Prostate gland (tissue), 2 donors: ENCODE results near the gene COPS7A. TPM values are rescaled to one million over a fixed set of nuclear protein-coding genes. Genes with fewer than 3 reads are reported as not detected.

Experiments used
- DNase-seq: peaks from one replicate; pipeline ENCODE4 v3.0.0-alpha.2; 2019; ENCODE audit warnings: low spot score
- H3K27ac ChIP-seq, 2 donors: fragments of 200-600 bp; sonication (generic); 2 replicates each; pipeline ENCODE4 v1.5.1; 2017 to 2019
- H3K27me3 ChIP-seq: fragments of 200-600 bp; sonication (generic); replicated peaks from 2 replicates; pipeline ENCODE4 v1.5.1; 2019; ENCODE audit not compliant: insufficient read depth
- H3K36me3 ChIP-seq, 2 donors: fragments of 200-600 bp; sonication (generic); 1 replicate in 1 of 2; 2 replicates in 1 of 2; pipeline versions ENCODE4 v1.5.1 to v1.8.1; 2017 to 2019
- H3K4me1 ChIP-seq: fragments of 200-600 bp; sonication (generic); replicated peaks from 2 replicates; pipeline ENCODE4 v1.5.1; 2019
- H3K4me3 ChIP-seq, 2 donors: fragments of 200-600 bp; sonication (generic); 2 replicates each; pipeline ENCODE4 v1.5.1; 2017 to 2019
- H3K9me3 ChIP-seq: fragments of 200-600 bp; sonication (generic); 2 replicates; pipeline ENCODE4 v1.5.1; 2017
- POLR2A ChIP-seq: fragments of 450-650 bp; IDR thresholded peaks from one replicate; pipeline ENCODE4 v1.6.1; 2016; ENCODE audit warnings: antibody characterized with exemption, mild to moderate bottlenecking
- POLR2AphosphoS5 ChIP-seq: sonication (generic); formaldehyde crosslinking; IDR thresholded peaks from one replicate; pipeline ENCODE4 v1.6.1; 2017; ENCODE audit warnings: antibody characterized with exemption
- WGBS: methylation state at CpG from one replicate; pipeline ENCODE4 v1.1.5; 2018; 5-methylcytosine and 5-hydroxymethylcytosine counted together
- intact Hi-C: fragments of 100-400 bp; cut with DNase I; formaldehyde crosslinking; loops from one replicate; pipeline ENCODE4 v1.14.2; 2022
- total RNA-seq, 2 donors: library from RNA; depleted of rRNA; stranded (reverse); fragments of >200 nt; gene quantifications; one replicate each; pipeline ENCODE4 v1.1.0, GENCODE V29; 2016
- TF ChIP-seq, protein P1 (sequence below), 4 experiments: fragments of 200-600 bp in 2 of 4; fragments of 450-650 bp in 2 of 4; sonication (generic) in 2 of 4; IDR thresholded peaks; 1 replicate in 3 of 4; 2 replicates in 1 of 4; pipeline ENCODE4 v1.5.1; 2016 to 2019; ENCODE audit warnings: antibody characterized with exemption in 4 of 4, mild to moderate bottlenecking in 2 of 4, moderate library complexity in 2 of 4

COPS7A gene
- total RNA-seq, 2 donors from 2014 or later, result 92.0 to 92.6 TPM

DNA sequence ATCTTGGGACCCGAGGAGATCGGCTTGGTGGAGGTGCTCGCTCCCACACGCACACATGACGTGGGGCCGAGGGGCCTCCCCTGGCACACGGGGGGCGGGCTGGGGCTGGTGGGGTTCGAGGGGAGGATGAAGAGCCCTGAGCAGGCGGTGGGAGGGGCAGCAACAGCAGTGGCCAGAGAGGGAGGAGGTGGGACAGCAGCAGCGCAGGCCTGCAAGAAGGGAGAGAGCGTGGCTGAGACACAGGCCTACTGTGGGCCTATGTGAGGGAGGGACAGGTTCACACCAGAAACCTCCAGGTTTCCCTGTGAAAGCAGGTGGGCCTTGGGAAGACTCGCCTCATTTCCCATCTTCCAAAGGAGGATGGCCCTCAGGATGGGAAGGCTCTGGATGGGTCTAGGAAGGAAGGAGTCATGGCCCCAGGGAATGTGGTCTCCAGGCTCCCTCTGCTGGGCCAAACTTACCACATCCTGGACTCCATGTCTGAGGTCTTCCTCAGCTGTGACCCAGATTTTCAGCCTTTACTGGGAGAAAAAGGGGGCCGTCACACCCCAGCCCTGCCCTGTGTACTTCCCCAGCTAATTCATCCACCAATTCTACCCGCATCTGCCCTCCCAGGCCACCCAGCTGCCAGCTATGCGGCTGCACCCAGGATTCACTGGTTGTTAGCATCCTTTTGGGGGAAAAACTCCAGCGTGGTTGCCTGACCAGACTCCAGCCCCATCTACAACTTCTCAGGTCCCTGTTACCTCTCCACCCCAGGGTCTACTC, 26.1 kb upstream of the COPS7A start:
- Histone ChIP-seq H3K36me3 (no peaks in the 10 kb centered on the region), H3K9me3 (no peaks in the 10 kb centered on the region), H3K4me1 (no peaks in the 10 kb centered on the region), H3K27ac (no peak overlapping the region), H3K4me3 (no peak overlapping the region), H3K27me3 (peaks cover 21% of the 10 kb centered on the region)
- DNase-seq, result no peak
- TF ChIP-seq, protein P1, sequence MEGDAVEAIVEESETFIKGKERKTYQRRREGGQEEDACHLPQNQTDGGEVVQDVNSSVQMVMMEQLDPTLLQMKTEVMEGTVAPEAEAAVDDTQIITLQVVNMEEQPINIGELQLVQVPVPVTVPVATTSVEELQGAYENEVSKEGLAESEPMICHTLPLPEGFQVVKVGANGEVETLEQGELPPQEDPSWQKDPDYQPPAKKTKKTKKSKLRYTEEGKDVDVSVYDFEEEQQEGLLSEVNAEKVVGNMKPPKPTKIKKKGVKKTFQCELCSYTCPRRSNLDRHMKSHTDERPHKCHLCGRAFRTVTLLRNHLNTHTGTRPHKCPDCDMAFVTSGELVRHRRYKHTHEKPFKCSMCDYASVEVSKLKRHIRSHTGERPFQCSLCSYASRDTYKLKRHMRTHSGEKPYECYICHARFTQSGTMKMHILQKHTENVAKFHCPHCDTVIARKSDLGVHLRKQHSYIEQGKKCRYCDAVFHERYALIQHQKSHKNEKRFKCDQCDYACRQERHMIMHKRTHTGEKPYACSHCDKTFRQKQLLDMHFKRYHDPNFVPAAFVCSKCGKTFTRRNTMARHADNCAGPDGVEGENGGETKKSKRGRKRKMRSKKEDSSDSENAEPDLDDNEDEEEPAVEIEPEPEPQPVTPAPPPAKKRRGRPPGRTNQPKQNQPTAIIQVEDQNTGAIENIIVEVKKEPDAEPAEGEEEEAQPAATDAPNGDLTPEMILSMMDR (IDR thresholded peaks at IDR 0.05), result peak in 2 of 4 experiments; percentile 17 to 40
- TF ChIP-seq POLR2A, result no peak
- intact Hi-C loops, result no loop called here
- 74% methylated on average over 17 of the region's 17 CpGs for WGBS

DNA sequence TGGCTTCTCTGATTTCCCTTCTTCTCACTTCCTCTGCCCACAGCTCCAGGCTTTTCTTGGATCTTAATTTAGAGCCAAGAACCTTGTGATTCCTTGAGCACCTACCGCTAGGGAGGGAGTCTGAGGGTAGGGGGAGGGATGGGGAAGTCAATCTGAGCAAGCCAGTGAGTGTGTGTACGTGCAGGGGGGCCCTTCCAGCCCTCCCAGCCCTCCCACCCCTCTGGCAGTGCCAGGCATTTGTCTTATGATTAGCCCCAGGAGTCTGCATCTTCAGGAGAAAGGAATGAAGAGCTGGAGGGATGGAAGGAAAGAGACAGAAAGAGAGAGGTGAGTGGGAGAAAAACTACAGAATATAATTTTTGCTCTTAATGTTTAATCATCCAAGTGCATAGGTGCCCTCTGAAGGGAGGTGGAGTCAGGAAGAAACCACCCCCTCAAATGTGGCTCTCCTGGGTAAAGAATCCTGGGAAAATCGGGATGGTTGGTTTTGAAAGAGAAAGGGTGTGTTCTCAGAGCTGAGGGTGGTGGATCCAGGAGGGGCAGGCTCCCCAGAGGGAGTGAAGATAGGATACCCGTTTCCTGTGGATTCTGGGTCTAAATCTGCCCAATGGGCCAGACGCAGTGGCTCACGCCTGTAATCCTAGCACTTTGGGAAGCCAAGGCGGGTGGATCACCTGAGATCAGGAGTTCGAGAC, 25.3 kb upstream of the COPS7A start:
- WGBS, result 68% methylated on average over 8 of the region's 8 CpGs
- no peak for DNase-seq
- Histone ChIP-seq H3K27ac (no peak overlapping the region), H3K9me3 (no peaks in the 10 kb centered on the region), H3K4me3 (no peak overlapping the region), H3K36me3 (no peaks in the 10 kb centered on the region), H3K27me3 (peaks cover 21% of the 10 kb centered on the region), H3K4me1 (no peaks in the 10 kb centered on the region)
- TF ChIP-seq POLR2A, result no peak
- no peak for TF ChIP-seq POLR2AphosphoS5
- TF ChIP-seq, protein P1 (IDR thresholded peaks at IDR 0.05), result no peak
- intact Hi-C loops, result no loop called here

DNA sequence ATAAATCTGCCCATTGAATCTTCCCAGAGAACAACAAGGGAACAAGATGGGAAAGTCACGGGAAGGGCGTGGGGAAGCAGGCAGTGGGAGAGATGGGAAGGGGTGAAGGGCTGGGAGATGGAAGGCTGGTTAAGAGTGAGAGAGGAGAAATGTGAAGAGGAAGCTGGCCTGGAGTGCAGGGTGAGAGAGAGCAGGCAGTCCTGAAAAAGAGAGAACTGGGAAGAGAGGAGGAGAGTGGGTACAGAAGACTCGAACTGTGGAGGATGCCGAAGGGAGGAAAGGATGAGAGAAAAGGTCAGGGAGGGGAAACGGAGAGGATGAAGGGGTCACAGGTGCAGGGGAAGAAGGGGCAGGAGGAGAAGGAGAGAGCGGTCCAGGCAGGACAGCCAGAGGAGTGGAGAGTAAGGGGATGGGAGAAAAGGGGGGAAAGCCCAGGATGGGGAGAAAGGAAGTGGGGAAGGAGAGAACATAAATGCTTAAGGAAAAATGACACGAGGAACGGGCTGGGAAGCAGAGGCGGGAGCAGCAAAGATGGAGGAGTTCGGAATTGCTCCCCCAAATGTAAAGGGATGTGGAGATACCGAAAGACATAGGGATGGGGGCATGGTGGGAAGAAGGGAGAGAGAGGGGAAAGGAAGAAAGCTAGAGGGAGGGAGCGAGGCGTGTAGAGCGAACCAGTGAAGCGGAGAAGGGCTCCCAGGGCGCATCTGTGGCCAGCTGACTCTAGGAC, 24.4 kb upstream of the COPS7A start:
- no peak overlapping the region for H3K27ac ChIP-seq
- H3K4me3 ChIP-seq, result peak overlapping the region in 1 of 2 donors; percentile 33
- intact Hi-C loops, result no loop called here
- no peaks in the 10 kb centered on the region for H3K9me3 ChIP-seq
- H3K4me1 ChIP-seq, result no peaks in the 10 kb centered on the region
- WGBS, result 19% methylated on average over 16 of the region's 16 CpGs
- no peak for DNase-seq
- H3K36me3 ChIP-seq, result no peaks in the 10 kb centered on the region
- no peak for TF ChIP-seq POLR2AphosphoS5
- no peak for TF ChIP-seq POLR2A
- TF ChIP-seq, protein P1 (IDR thresholded peaks at IDR 0.05), result no peak
- peaks cover 23% of the 10 kb centered on the region for H3K27me3 ChIP-seq

DNA sequence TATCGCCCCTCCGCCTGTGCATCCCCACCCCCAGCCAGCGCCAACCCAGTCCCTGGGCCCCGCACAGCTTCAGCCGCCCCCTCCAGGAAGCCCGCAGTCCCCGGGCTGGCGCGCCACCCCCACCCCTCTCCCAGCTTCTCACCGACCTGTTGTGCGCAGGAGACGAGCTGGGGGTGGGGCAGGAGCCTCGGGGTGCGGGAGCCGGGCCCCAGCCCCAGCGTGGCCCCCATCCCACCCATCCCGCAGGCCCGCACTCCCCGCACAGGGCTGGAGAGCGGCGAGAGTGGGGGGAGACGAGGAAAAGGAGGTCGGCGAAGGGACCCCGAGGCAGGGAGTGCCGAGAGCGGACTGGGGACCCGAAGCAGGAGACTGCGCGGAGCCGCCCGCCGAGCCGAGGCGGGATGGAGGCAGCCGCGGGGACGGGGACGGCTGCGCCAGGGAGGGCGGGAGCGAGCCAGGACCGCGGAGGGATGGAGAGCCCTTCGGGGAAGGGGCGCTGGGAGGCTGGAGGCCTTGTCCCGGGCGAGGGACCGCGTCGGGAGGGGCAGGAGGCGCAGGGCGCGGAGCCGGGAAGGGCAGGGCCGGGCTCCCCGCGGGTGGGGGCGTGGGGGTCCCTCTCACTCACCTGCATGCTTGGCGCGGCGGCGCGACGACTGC, 23.7 kb upstream of the COPS7A start:
- H3K4me3 ChIP-seq, result peak overlapping the region; percentile 27 to 33
- WGBS, result under 1% methylated on average over 64 of the region's 65 CpGs
- TF ChIP-seq POLR2AphosphoS5 (no peak), POLR2A (no peak)
- TF ChIP-seq, protein P1 (IDR thresholded peaks at IDR 0.05), result no peak
- intact Hi-C loops, result no loop called here
- DNase-seq, result no peak
- no peak overlapping the region for H3K27ac ChIP-seq
- no peaks in the 10 kb centered on the region for H3K9me3 ChIP-seq
- H3K4me1 ChIP-seq, result no peaks in the 10 kb centered on the region
- H3K27me3 ChIP-seq, result peaks cover 23% of the 10 kb centered on the region
- H3K36me3 ChIP-seq, result no peaks in the 10 kb centered on the region
